HuH-7.5 (cell line): ENCODE data around the gene STYXL1.
A peak's percentile ranks its signal among the peaks of the same experiment; 100 is the strongest.
"Not testable (repeated sequence)": the region's sequence is repeated elsewhere in the genome, so short reads cannot be mapped to it uniquely, and the experiment has no call there.

ENCODE experiments used
- DNase-seq: peaks from one replicate; pipeline ENCODE4 v3.0.0; 2011; ENCODE audit warnings: low spot score

Gene STYXL1

DNA sequence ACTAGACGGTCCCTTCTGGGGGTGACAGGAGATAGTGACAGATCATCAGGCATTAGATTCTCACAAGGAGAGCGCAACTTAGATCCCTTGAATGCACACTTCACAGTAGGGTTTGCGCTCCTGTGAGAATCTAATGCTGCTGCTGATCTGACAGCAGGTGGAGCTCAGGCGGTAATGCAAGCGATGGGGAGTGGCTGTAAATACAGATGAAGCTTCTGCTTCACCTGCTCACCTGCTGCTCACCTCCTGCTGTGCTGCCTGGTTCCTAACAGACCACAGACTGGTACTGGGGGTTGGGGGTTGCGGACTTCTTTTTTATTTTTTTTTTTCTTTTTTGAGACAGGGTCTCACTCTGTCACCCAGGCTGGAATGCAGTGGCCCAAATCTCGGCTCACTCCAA, 18.1 kb downstream of the STYXL1 start:
- not testable (repeated sequence) for DNase-seq

DNA sequence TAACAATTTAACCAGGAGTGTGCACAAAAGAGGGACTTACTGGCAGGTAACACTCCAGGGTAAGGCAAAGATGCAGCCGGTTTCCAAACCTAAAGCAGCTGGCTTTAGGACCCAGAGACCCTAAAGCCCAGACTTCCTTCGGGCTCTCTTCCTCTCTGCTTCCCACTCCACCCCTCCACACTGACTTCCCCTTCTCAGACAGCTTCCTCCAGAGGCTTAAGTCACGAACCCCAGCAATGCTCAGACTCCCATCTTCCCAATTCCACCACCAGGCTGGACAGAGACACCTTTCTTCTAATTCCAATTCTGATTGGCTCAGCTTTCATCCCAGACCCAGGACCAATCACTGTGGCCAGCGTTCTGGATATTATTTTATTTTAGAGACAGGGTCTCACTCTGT, 24.8 kb downstream of the STYXL1 start:
- DNase-seq: no peak

DNA sequence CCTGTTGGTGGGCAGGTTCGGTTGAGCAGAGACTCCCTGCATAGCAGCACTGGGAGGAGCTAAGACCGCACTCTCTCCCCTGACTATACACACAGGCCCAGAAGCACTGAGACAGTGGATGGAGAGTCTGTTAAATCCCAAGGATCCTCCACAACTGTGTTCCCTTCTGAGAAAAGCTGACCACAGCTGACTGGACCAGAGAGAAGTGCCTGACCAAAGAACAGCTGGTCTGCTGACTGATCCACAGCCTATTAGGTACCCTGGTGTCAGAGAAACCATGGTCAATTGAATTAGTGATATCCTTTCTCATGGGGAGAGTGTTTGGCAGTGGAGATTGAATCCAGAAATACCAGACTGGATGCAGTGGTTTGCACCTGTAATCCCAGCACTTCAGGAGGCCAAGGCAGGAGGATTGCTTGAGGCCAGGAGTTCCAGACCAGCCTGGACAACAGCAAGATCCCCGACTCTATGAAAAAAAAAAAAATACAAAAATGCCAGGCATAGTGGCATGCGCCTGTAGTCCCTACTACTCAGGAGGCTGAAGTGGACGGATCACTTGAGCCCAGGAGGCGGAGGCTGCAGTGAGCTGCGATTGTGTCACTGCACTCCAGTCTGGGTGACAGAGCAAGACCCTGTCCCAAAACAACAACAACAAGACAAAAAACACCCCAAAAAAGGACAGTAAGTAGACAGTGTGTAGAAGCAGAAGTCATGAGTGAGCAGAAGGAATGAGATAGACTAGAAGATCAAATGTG, 25.6 kb downstream of the STYXL1 start:
- no peak for DNase-seq

DNA sequence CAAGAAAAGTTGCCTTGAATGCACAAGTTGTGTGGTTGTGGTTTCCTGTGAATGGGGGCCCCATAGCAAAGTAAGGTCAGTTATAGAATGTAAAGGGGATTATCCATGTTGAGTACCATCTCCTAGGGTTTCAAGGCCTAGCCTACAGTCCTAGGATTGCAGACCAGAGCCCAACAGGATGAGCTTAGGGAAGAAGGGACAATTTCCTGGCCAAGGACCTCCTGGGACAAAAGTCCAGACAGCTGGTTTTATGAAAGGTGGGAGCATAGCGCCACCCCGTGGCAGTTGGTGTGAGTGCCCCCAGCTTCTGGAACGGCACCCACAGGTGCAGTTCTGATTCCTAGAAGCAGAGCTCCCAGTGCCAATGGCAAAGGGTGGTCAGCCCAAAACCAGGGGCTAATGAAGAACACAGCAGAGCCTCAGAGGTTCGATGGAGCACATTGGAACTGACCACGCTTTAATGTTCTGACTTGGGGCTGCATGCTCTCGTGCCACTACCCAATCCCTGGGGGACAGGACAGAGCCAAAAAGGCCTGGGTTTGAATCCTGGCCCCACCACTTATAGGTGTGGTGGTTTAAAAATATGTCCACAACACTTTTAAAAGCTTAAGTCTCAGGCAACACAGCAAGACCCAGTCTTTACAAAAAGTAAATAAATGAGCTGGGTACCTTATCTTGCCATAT, 27.6 kb downstream of the STYXL1 start:
- DNase-seq: peak; percentile 72

DNA sequence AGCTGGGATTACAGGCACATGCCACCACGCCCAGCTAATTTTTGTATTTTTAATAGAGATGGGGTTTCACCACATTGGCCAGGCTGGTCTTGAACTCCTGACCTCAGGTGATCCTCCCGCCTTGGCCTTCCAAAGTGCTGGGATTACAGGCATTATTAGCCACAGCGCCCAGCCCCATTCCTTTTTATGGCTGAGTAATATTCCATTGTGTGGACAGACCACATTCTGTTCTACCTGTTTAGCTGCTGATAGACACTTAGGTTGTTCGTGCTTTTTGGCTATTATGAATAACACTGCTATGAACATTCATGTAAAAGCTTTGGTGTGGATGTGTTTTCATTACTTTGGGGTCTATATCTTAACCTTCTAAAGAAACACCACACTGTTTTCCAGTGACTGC, 29.3 kb downstream of the STYXL1 start:
- DNase-seq: not testable (repeated sequence)

DNA sequence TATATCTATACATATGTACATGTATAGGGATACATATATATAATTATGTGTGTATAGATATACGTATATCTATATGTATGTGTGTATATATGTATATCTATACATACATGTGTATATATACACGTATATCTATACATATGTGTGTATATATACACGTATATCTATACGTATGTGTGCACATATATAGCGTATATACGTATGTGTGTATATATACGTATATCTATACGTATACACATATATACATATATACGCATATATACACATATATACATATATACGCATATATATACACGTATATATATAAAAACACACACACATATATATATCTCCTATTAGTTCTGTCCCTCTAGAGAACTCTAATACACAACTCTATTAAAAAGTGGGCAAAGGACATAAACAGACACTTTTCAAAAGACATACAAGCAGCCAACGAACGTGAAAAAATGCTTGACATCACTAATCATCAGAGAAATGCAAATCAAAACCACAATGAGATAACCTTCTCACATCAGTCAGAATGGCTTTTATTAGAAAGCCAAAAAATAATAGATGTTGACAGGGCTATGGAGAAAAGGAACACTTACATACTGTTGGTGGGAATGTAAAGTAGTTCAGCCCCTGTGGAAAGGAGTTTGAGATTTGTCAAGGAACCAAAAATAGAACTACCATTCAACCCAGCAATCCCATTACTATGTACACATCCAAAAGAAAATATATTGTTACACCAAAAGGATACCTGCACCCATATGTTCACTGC, 31.4 kb downstream of the STYXL1 start:
- DNase-seq: no peak

DNA sequence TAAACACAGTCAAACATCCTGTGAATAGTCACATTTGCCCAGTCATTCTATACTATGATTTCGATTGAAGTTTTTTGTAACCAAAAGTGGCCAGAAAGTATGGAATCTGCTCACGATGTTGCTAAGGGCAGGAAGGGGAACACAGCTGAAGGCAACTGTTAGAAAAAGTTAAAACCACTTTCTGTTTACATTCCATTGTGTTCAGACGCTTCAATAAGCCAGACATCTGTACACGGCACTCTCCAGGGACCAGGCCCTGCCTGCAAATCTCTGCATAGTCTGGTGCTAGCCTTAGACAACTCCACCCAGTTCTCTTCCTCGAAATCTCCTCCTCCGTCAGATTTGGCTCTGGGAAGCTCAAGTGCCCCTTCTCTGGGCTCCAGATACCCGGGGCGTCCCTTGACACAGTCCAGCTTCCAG, 36.3 kb downstream of the STYXL1 start:
- no peak for DNase-seq

DNA sequence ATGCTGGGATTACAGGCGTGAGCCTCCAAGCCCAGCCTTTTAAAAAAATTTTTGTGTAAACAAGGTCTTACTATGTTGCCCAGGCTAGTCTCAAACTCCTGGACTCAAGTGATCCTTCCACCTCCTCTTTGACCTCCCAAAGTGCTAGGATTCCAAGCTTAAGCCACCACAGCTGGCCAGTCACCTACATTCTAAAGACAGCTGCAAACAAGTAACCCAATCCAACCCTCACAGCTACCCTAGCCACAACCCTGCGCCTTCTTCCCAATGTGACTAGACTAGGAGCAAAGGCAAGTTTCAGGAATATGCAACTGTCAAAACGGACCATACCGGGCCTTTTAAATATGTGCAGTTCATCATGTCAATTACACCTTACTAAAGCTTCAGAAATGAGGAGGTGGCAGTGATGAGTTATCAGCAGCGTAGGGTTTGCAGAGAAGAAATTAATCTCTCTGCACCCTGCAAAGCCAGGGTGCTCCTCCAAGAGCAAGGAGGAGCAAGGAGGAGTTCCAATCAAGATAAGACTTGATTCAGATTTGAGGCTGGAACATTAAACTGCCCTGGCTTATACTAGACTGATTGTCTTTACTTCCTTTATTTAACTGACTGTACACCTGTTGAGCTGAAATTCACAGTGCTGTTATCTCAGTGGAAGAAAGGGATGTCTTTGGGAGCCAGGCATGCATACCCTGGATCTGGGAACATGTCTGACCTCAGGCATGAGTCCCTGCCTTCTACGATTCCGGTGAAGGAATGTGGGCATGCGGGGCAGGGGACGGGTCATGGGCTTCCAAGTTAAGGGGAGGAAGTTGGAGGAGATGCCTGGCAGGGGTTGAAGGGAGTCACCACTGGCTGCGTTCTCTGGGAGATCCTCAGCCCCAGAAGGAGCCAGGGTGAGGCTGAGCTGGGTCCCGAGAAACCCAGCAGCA, 37.9 kb downstream of the STYXL1 start:
- DNase-seq: no peak

DNA sequence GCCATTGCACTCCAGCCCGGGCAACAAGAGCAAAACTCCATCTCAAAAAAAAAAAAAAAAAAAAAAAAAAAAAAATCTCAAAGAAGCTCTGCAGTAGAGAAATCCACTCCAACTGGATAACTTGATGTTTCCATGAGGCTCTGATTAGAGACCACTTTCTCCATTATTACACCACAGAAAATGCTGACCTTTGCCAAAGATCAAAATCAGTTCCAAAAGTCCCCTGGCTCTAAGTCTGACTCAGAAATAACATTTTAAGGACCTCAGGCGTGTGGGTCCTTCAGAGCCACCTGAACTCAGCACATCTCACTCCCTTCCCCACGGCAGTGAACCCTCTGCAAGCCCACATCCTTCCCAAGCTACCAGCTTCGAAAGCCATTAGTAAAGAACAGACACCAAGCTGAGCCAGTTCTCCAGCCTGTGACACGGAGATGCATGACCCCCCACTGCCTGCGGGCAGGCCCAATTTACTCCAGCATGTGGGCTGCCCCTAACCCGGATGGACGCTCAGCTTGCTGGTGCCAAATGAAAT, 39.6 kb downstream of the STYXL1 start:
- DNase-seq: no peak

DNA sequence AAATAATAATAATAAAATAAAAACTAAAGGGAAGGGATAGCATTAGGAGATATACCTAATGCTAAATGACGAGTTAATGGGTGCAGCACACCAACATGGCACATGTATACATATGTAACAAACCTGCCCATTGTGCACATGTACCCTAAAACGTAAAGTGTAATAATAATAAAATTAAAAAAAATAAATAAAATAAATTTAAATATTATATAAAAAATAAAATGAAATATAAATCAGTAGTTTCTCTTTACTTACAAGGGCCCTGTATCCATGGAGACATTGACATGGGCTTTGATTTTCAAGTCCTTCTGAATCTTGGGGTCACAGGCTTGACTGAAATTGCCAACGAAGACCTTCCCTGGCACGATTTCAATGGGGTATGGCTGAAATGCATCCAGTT, 42.8 kb downstream of the STYXL1 start:
- not testable (repeated sequence) for DNase-seq

DNA sequence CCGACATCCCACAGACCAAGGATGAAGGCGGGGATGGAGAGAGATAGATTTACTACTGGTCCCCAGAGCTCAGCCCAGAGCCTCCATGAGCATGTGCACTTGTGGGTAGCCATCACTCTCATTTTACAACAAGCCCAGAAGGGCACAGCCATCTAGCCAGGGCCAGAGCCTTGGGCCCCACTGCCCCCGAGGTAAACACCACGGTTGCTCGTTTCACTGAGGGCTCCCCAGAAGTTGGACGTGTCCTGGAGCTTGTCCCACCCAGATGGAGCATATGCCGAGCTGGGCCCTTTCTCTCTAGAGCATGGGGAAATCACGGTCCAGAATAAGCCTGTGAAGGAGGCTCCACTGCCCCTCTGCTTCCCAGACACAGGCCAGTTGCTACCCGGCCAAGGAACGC, 44.4 kb downstream of the STYXL1 start:
- no peak for DNase-seq

DNA sequence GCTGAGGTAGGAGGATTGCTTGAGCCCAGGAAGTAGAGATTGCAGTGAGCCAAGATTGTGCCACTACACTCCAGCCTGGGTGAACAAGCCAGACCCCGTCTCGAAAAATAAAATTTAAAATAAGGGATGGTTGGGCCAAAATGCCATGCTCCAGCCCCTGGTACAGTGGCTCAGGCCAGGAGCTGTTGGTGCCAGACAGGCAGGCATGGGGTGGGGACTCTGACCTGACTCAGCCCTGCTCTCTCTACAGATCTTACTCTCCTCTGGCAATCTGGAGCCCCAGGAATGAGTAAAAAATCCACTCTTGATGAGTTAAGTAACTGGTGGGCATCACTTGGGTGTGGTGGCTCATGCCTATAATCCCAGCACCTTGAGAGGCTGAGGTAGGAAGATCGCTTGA, 45.0 kb downstream of the STYXL1 start:
- DNase-seq: no peak

DNA sequence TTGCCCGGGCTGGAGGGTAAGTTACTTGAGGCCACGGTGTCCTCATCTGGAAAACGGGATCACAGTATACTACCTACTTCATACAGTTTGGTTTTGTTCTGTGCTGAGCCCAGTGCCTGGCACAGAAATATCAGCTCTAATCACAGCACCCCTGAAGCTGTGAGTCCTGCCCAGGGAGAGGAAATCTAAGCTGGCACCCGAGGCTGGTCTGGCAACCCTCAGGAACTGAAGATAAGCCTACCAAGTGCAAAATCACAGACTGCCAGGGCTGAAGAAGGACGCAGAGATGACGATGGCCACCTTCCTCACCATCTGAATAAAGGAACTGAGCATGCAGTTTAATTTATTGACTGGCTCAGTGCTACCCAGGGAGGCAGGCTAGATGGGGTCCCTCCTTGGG, 45.7 kb downstream of the STYXL1 start:
- no peak for DNase-seq

DNA sequence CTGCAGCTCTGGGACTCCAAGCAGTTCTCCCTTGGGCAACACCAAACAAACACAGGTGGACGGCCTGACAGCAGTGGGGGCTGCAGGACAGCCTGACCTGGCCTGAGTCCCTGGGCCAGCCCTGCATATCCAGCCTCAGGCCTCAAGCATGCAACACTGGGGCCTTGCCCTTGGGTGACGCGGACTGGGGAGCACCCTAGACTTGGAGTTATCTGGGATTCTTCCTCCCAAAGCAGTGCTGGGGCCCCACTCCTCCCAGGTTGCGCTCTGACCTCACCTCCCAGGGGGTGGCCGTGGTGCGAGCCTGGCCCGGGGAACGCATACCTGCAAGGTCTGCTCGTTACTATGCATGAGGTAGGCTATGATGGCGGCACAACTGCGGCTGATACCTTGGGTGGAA, 47.2 kb downstream of the STYXL1 start:
- DNase-seq: no peak

DNA sequence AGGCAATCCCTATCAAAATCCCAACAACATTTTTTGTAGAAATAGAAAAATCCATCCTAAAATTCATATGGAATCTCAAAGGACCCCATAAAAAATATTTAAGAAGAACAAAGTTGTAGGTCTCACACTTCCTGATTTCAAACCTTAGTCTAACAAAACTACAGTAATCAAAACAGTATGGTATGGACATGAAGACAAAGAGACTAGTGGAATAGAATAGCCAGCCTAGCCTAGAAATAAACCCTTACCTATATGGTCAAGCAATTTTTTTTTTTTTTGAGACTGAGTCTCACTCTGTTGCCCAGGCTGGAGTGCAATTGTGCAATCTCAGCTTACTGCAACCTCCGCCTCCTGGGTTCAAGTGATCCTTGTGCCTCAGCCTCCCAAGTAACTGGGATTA, 49.8 kb downstream of the STYXL1 start:
- no peak for DNase-seq

DNA sequence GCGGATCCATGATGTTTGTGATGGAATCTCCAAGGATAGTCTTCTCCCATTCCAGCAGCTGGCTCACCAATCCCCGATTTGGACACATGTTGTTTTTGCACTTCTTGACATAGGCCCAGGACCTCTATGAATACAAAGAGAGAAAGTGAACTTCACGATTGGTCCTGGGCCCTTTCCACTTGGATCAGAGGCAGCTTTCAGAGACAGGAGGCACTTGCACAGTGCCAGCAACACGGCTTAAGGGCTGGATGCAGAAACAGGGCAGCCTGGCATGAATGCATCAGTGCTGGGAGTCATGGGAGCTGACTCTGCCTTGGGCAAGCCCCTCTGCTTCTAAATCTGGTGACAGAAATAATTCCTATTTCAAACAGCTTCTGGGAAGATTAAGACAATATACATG, 51.3 kb downstream of the STYXL1 start:
- DNase-seq: no peak

DNA sequence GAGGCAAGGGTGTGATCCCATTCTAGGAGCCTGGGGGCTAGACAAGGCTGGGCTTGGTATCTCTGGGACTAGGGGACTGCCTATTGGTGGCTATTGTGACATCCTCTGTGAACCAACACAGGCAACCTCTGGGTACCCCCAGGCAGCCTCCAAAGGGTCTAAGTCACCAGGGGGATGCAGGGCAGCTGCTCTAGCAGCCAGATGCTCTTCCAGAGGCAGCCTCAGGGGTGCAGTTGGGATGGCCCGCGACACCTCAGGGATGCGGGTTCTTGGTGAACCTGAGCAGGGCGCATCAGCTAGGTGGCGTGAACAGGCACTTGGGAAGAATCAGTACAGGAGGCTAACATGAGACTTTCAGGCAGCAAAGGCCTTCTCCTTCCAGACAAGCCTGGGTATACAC, 51.8 kb downstream of the STYXL1 start:
- no peak for DNase-seq

DNA sequence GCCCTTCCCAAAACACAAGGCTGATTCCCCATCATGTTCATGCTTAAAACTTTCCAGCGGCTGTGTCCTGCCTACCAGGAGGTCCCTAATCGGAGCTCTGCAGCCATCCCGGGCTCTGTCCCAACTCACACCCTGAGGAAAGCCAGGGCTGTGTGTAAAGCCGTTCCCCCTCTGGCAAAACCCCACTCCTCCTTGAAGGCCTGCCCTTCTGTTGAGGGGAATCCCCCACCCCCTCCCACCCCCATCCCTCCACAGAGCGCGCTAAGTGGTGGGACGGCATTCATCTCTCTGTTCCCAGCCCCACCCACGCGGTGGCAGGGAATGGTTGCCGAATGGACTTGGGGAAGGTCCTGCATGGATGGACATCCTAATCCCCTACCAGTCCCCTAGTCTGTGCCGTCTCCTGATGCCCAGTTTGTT, 52.7 kb downstream of the STYXL1 start:
- DNase-seq: no peak

DNA sequence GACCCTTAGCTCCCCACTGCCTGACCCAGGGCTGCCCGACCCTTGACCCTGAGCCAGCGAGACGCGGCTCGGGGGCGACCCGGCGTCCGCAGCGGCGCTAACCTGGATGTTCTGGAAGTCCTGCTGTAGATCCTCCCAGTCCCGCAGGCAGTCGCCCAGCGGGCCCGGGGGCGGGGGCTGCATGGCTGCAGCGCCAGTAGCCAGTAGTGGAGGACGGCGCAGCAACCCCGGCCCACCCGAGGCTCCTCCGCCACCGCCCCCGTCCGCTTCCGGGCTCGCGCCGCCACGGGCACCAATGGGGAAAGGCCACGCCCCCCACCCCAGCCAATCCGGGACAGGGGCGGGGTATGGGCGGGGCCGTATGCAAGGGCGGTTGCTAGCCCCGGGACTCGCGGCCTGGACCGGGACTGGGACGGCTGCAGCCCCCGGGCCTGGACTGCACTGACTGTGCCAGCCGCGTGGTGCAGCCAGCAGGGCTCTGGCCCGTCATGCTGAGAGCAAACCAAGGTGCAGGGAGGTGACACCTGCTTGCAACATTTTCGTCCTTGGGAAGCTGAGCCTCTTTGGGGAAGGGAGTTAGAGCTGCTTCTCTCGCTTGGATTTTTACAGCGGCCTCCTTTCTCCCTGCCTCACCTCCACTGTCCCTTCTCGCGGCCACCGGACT, 53.3 kb downstream of the STYXL1 start, which contains the start of gene TMEM120A:
Gene TMEM120A, minus strand, starts transcription at position 208 of the 664 bp plus-strand sequence. Its CDS starts 25 bp downstream, at position 183.
- peak; percentile 98 for DNase-seq

DNA sequence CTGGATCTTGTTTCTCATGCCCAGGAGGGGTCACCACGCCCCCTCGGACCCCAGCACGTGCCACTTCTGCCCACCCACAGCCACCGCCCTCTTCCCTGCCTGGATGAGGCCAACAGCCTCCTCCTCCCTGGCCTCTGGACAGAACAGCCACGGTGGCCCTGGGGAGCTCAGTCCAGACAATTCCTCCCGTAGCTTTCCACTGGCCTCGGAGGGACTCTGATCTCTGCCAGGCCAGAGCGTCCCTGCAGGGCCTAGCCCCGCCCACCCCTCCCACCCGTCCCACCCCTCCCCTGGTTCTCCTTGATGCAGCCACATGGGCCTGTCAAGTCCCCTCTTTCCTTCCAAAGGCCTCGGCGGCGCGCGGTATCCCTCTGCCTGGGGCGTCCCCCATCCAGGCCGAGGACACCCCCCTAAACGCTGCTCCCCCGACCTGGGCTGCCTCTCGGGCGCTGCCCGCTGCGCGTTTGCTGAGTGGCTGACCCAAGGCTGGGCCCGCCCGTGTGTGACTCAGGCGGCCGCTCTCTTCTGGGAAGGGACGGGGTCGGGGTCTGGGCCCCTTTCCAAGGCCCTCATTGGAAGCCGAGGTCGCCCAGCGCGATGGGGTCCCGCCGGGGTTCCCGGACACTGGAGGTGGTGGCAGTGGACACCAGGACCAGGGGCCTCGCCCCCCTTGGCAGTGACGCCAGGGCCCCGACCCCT, 54.0 kb downstream of the STYXL1 start:
- DNase-seq: peak; percentile 92
